Ovary (tissue), 9 donors: ENCODE results near the gene IGLL1. TPM values are rescaled to one million over a fixed set of nuclear protein-coding genes. Genes with fewer than 3 reads are reported as not detected.
"Not testable (repeated sequence)": the region's sequence is repeated elsewhere in the genome, so short reads cannot be mapped to it uniquely, and the experiment has no call there.

Source experiments
- DNase-seq, 5 donors: peaks; one replicate each; pipeline ENCODE4 v3.0.0-alpha.2; 2019 to 2020
- H3K27ac ChIP-seq, 2 donors: fragments of 200-600 bp; one replicate each; pipeline versions ENCODE4 v1.5.1 to v1.8.0; 2019 to 2022
- H3K27me3 ChIP-seq: fragments of 200-600 bp; one replicate; pipeline ENCODE4 v1.8.0; 2022
- H3K36me3 ChIP-seq: fragments of 200-600 bp; sonication (generic); one replicate; pipeline ENCODE4 v1.5.1; 2019
- H3K4me1 ChIP-seq: one replicate; pipeline ENCODE4 v1.8.1; 2013; ENCODE audit warnings: mild to moderate bottlenecking, moderate library complexity; ENCODE audit not compliant: insufficient read depth
- H3K4me3 ChIP-seq: fragments of 200-600 bp; sonication (generic); one replicate; pipeline ENCODE4 v1.5.1; 2017
- H3K9me3 ChIP-seq, 2 donors: fragments of 200-600 bp in 1 of 2; sonication (generic) in 1 of 2; one replicate each; pipeline versions ENCODE4 v1.5.1 to v1.8.1; 2013 to 2019; ENCODE audit warnings: mild to moderate bottlenecking in 1 of 2, moderate library complexity in 1 of 2
- CTCF ChIP-seq, 3 donors: fragments of 450-650 bp in 2 of 3; fragments of 200-600 bp in 1 of 3; IDR thresholded peaks; one replicate each; pipeline versions ENCODE4 v1.5.1 to v1.8.0; 2016 to 2022; ENCODE audit warnings: antibody characterized with exemption in 3 of 3, mild to moderate bottlenecking in 1 of 3
- EP300 ChIP-seq: sonication (generic); formaldehyde crosslinking; IDR thresholded peaks from one replicate; pipeline ENCODE4 v1.6.1; 2017; ENCODE audit warnings: antibody characterized with exemption
- POLR2A ChIP-seq: fragments of 450-650 bp; IDR thresholded peaks from one replicate; pipeline ENCODE4 v1.6.1; 2017; ENCODE audit warnings: antibody characterized with exemption, mild to moderate bottlenecking, moderate library complexity
- WGBS, 3 donors: extraction: QIAGEN DNeasy Blood & Tissue Kit in 1 of 3; methylation state at CpG; one replicate each; pipeline versions ENCODE4 v1.1.5 to v1.1.7; 2013 to 2017; 5-methylcytosine and 5-hydroxymethylcytosine counted together
- intact Hi-C, 4 donors: fragments of 100-400 bp; cut with DNase I; formaldehyde crosslinking; loops; one replicate each; pipeline versions ENCODE4 v1.11.0 to v1.15.1; 2022 to 2023
- polyA plus RNA-seq, 2 donors: library from polyadenylated mRNA; stranded (reverse); fragments of 200-250 nt in 1 of 2; fragments of 350-450 nt in 1 of 2; fragmentation: Illumina TruSeq in 1 of 2; extraction: RNeasy Lipid Tissue Mini Kit (QIAGEN cat#74804) in 1 of 2; gene quantifications; one replicate each; pipeline ENCODE4 v1.2.3, GENCODE V29; 2013 to 2014
- total RNA-seq, 7 donors: library from RNA; depleted of rRNA in 2 of 7; stranded (reverse); fragments of >200 nt in 2 of 7; fragmentation: NEBNext Ultra II Directional in 3 of 7; extraction: Animal tissue kit (Norgen Biotek cat#: 25700) in 3 of 7; gene quantifications; one replicate each; pipeline versions ENCODE4 v1.1.0 to v1.2.4, GENCODE V29; 2016 to 2023
- donor health status: DM: no; HTN: no; CAD: no; lungs with moderate emphysema.
- donor health status: DM: no; HTN: no; CAD: no.
- donor health status: Bipolar disorder and iron deficiency.
- donor health status: DM: yes; HTN: yes; CAD: no.
- donor health status: DM: no; HTN: no; CAD: no.
- donor health status: DM: yes; HTN: yes; CAD: no.

IGLL1 gene
- total and polyA plus RNA-seq, 9 donors, result 0.34 TPM; not detected in 8

GRCh38 chr22:23598805-23599518 lies 18.9 kb upstream of the IGLL1 start:
- no peak for DNase-seq

DNA sequence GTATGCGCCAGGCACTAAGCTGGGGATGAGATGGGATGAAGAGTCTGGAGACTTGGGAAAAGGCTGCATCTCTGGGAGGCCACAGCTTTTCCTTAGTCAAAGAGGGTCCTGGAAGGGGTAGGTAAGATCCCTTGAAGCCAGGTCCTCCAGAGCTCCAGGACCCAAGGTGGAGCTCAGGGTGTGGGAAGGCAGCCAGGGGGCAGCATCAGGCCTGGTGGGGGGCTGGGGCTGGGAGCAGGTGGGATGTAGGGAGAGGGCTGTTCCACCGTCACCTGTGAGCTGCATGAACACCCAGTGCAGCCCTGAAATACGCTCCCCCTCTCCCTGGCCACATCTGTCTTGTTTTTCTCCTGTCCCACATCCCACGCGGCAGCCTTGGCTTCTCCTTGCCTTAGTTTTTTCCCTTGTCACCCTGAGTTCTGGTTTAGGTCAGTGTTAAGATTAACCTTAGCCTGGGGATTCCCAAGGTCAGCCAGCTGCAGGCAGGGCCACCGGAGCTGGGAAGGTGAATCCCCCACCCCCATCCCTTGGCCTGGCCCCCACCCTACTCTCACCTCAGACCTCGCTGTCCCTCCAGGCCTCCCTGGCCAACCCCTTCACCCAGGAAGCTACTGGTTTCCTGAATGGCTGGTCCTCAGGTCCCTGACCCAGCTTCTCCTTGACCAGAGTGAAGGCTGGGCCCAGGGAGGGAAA lies 17.6 kb upstream of the IGLL1 start:
- not testable (repeated sequence) for H3K4me3 ChIP-seq, H3K36me3 ChIP-seq, H3K27me3 ChIP-seq, H3K4me1 ChIP-seq, H3K27ac ChIP-seq, H3K9me3 ChIP-seq, DNase-seq
- intact Hi-C loops, result loop anchor here in 1 of 4 donors (10.0 kb wide), 1 partner anchor 53 kb away; no protein-coding TSS in a partner anchor
- 68 to 87% (median 83%) methylated on average over 2 to 5 of the region's 7 CpGs for WGBS, 3 donors

More at GRCh38 chr22:23598805-23599518, 18.9 kb upstream of the IGLL1 start:
- WGBS, 3 donors, result 91 to 100% (median 93%) methylated on average over 8 to 9 of the region's 9 CpGs
- intact Hi-C loops, result loop anchor here in 1 of 4 donors (10.0 kb wide), 1 partner anchor 54 kb away; no protein-coding TSS in a partner anchor
- H3K27ac ChIP-seq, result no peak overlapping the region
- TF ChIP-seq CTCF (IDR thresholded peaks at IDR 0.05), result no peak
- no peak for TF ChIP-seq EP300
- no peak for TF ChIP-seq POLR2A
- no peaks in the 10 kb centered on the region for H3K4me1 ChIP-seq
- no peaks in the 10 kb centered on the region for H3K9me3 ChIP-seq
- H3K36me3 ChIP-seq, result no peaks in the 10 kb centered on the region
- H3K4me3 ChIP-seq, result no peak overlapping the region
- H3K27me3 ChIP-seq, result no peaks in the 10 kb centered on the region

DNA sequence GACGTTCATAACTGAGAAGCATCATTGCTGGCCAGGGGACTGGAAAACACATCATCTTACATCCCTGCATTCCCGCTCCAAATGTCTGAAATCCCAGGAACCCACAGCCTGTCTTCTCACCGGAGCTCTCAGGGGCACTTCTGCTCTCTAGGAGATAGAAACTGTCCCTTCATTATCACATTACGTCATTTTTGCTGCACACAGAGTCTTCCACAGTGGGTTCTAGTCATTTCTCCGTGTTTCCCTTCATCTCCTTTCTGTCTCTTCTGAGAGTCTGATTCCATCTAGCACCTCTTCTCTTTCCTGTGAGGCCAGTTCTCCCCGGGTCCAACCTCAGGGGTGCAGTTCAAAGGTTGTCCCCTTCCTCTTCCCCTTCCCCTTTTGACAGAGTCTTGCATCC lies 15.8 kb upstream of the IGLL1 start:
- intact Hi-C loops, result loop anchor here in 1 of 4 donors (10.0 kb wide), 1 partner anchor 51 kb away; no protein-coding TSS in a partner anchor
- not testable (repeated sequence) for DNase-seq, H3K9me3 ChIP-seq, H3K27ac ChIP-seq, H3K36me3 ChIP-seq, H3K4me3 ChIP-seq, H3K27me3 ChIP-seq, H3K4me1 ChIP-seq
- WGBS, 3 donors, result 58 to 65% (median 62%) methylated on average over 6 of the region's 6 CpGs

- Histone ChIP-seq H3K9me3 (no peaks in the 10 kb centered on the region), H3K4me1 (peaks cover 7% of the 10 kb centered on the region), H3K4me3 (no peak overlapping the region), H3K36me3 (no peaks in the 10 kb centered on the region), H3K27me3 (no peaks in the 10 kb centered on the region), H3K27ac (peak overlapping the region; percentile 43 to 90)
- WGBS, 3 donors, result 25 to 50% (median 50%) methylated on average over 7 of the region's 7 CpGs
- intact Hi-C loops, result loop anchor here in 2 of 4 donors (2.0 to 10.0 kb wide), 3 partner anchors 47 to 210 kb away; no protein-coding TSS in a partner anchor
- DNase-seq, result peak in 4 of 5 donors; percentile 67 to 80 (median 72)
- TF ChIP-seq CTCF (IDR thresholded peaks at IDR 0.05) (no peak), POLR2A (no peak), EP300 (no peak)
Measured at GRCh38 chr22:23591846-23592245, 11.8 kb upstream of the IGLL1 start.

GRCh38 chr22:23591201-23591791 lies 11.2 kb upstream of the IGLL1 start:
- 6 to 16% (median 10%) methylated on average over 11 of the region's 11 CpGs for WGBS, 3 donors
- H3K9me3 ChIP-seq, result no peaks in the 10 kb centered on the region
- no peaks in the 10 kb centered on the region for H3K27me3 ChIP-seq
- peak overlapping the region in 1 of 2 donors; percentile 90 for H3K27ac ChIP-seq
- DNase-seq, result peak; percentile 90 to 95 (median 92)
- intact Hi-C loops, result loop anchor here in 2 of 4 donors (2.0 to 10.0 kb wide), 3 partner anchors 46 to 209 kb away; no protein-coding TSS in a partner anchor
- TF ChIP-seq CTCF (IDR thresholded peaks at IDR 0.05), result peak; percentile 87 to 93 (median 91)
- TF ChIP-seq POLR2A, result no peak
- no peak for TF ChIP-seq EP300
- H3K36me3 ChIP-seq, result no peaks in the 10 kb centered on the region
- H3K4me3 ChIP-seq, result no peak overlapping the region
- H3K4me1 ChIP-seq, result peaks cover 7% of the 10 kb centered on the region
